ENCODE measurements around the gene IQSEC3.

IQSEC3 gene

GRCh38 chr12:87856-88255, 21.3 kb downstream of the IQSEC3 start:
- H3K9ac ChIP-seq (ENCODE audit: low read depth, low read length, poor library complexity, severe bottlenecking): no peak overlapping the region

GRCh38 chr12:89653-90052, 23.1 kb downstream of the IQSEC3 start:
- no peak overlapping the region for H3K4me2 ChIP-seq (ENCODE audit: low read depth, low read length, poor library complexity, severe bottlenecking)
- H3K36me3 ChIP-seq (ENCODE audit: insufficient read depth, low read length): no peaks in the 10 kb centered on the region
- H4K20me1 ChIP-seq (ENCODE audit: insufficient read depth, low read length, poor library complexity, severe bottlenecking): no peaks in the 10 kb centered on the region
- TF ChIP-seq EZH2phosphoT487 (IDR thresholded peaks at IDR 0.05; ENCODE audit: borderline replicate concordance): no peak
- TF ChIP-seq CTCF (conservative IDR thresholded peaks at IDR 0.05; ENCODE audit: low read length): no peak
- H3F3A ChIP-seq (ENCODE audit: low read depth): no peaks in the 10 kb centered on the region
- H3K4me1 ChIP-seq (ENCODE audit: insufficient read depth, low read length, poor library complexity, severe bottlenecking): peaks cover 42% of the 10 kb centered on the region
- H3K9me2 ChIP-seq (replicated peaks; ENCODE audit: low read depth, low read length): no peaks in the 10 kb centered on the region
- H2AFZ ChIP-seq (ENCODE audit: low read length): no peak overlapping the region
- H3K79me2 ChIP-seq (ENCODE audit: insufficient read depth, low read length): no peaks in the 10 kb centered on the region
- no peak overlapping the region for H3K9ac ChIP-seq (ENCODE audit: low read depth, low read length, poor library complexity, severe bottlenecking)
- no peaks in the 10 kb centered on the region for H3K27me3 ChIP-seq (ENCODE audit: insufficient read depth, low read length, poor library complexity, severe bottlenecking)
- peaks cover 7% of the 10 kb centered on the region; the same call in 1 of the 2 replicates for H3K9me3 ChIP-seq (ENCODE audit: insufficient read depth, low read depth, low read length)
- no peak overlapping the region for H3K4me3 ChIP-seq (ENCODE audit: low read length, poor library complexity, severe bottlenecking)

More at GRCh38 chr12:87856-88255, 21.3 kb downstream of the IQSEC3 start:
- Histone ChIP-seq H3K79me2 (ENCODE audit: insufficient read depth, low read length) (no peaks in the 10 kb centered on the region), H2AFZ (ENCODE audit: low read length) (no peak overlapping the region), H3K4me3 (ENCODE audit: low read length, poor library complexity, severe bottlenecking) (no peak overlapping the region), H3K27me3 (ENCODE audit: insufficient read depth, low read length, poor library complexity, severe bottlenecking) (no peaks in the 10 kb centered on the region), H3F3A (ENCODE audit: low read depth) (no peaks in the 10 kb centered on the region), H3K9me2 (replicated peaks; ENCODE audit: low read depth, low read length) (no peaks in the 10 kb centered on the region), H3K36me3 (ENCODE audit: insufficient read depth, low read length) (no peaks in the 10 kb centered on the region), H3K4me2 (ENCODE audit: low read depth, low read length, poor library complexity, severe bottlenecking) (peak overlapping the region; percentile 25), H3K4me1 (ENCODE audit: insufficient read depth, low read length, poor library complexity, severe bottlenecking) (peaks cover 54% of the 10 kb centered on the region), H4K20me1 (ENCODE audit: insufficient read depth, low read length, poor library complexity, severe bottlenecking) (no peaks in the 10 kb centered on the region), H3K9me3 (ENCODE audit: insufficient read depth, low read depth, low read length) (peaks cover 7% of the 10 kb centered on the region; the same call in 1 of the 2 replicates)
- TF ChIP-seq CTCF (conservative IDR thresholded peaks at IDR 0.05; ENCODE audit: low read length): no peak
- TF ChIP-seq EZH2phosphoT487 (IDR thresholded peaks at IDR 0.05; ENCODE audit: borderline replicate concordance): no peak

GRCh38 chr12:91213-91612, 24.6 kb downstream of the IQSEC3 start:
- Histone ChIP-seq H4K20me1 (ENCODE audit: insufficient read depth, low read length, poor library complexity, severe bottlenecking) (no peaks in the 10 kb centered on the region), H3K79me2 (ENCODE audit: insufficient read depth, low read length) (no peaks in the 10 kb centered on the region), H3K27me3 (ENCODE audit: insufficient read depth, low read length, poor library complexity, severe bottlenecking) (no peaks in the 10 kb centered on the region), H3F3A (ENCODE audit: low read depth) (no peaks in the 10 kb centered on the region), H2AFZ (ENCODE audit: low read length) (no peak overlapping the region), H3K9ac (ENCODE audit: low read depth, low read length, poor library complexity, severe bottlenecking) (no peak overlapping the region), H3K36me3 (ENCODE audit: insufficient read depth, low read length) (no peaks in the 10 kb centered on the region), H3K4me3 (ENCODE audit: low read length, poor library complexity, severe bottlenecking) (no peak overlapping the region), H3K9me2 (replicated peaks; ENCODE audit: low read depth, low read length) (no peaks in the 10 kb centered on the region), H3K4me2 (ENCODE audit: low read depth, low read length, poor library complexity, severe bottlenecking) (no peak overlapping the region), H3K9me3 (ENCODE audit: insufficient read depth, low read depth, low read length) (peaks cover 7% of the 10 kb centered on the region; the same call in 1 of the 2 replicates), H3K4me1 (ENCODE audit: insufficient read depth, low read length, poor library complexity, severe bottlenecking) (peaks cover 27% of the 10 kb centered on the region)
- TF ChIP-seq CTCF (conservative IDR thresholded peaks at IDR 0.05; ENCODE audit: low read length): no peak
- TF ChIP-seq EZH2phosphoT487 (IDR thresholded peaks at IDR 0.05; ENCODE audit: borderline replicate concordance): no peak

All from Loucy (cell line).